ENCODE results near the gene TAF4B.

The TAF4B gene

GRCh38 chr18:26386441-26386840 is 160.2 kb downstream of the TAF4B start:
- DNase-seq: no peak

GRCh38 chr18:26394047-26394654 is 167.9 kb downstream of the TAF4B start:
- DNase-seq: no peak

GRCh38 chr18:26397019-26397418 is 170.8 kb downstream of the TAF4B start:
- no peak for DNase-seq

- DNase-seq: no peak
These were observed 177.2 kb downstream of the TAF4B start for GRCh38 chr18:26403491-26403890.

- peak; percentile 62 for DNase-seq
These were observed 179.1 kb downstream of the TAF4B start for GRCh38 chr18:26405190-26405801.

GRCh38 chr18:26406324-26406723 is 180.1 kb downstream of the TAF4B start:
- peak; percentile 74 for DNase-seq

GRCh38 chr18:26406854-26407517 is 180.7 kb downstream of the TAF4B start:
- DNase-seq: peak; percentile 89

- DNase-seq: no peak
These were observed 181.7 kb downstream of the TAF4B start for GRCh38 chr18:26407736-26408601.

- no peak for DNase-seq
These were observed 182.8 kb downstream of the TAF4B start for GRCh38 chr18:26409091-26409490.

- DNase-seq: peak; percentile 70
These were observed 188.7 kb downstream of the TAF4B start for GRCh38 chr18:26414901-26415440.

- no peak for DNase-seq
These were observed 189.4 kb downstream of the TAF4B start for GRCh38 chr18:26415631-26416030.

GRCh38 chr18:26416652-26417150 is 190.5 kb downstream of the TAF4B start:
- DNase-seq: no peak

- DNase-seq: no peak
These were observed 190.9 kb downstream of the TAF4B start for GRCh38 chr18:26417190-26417589.

- no peak for DNase-seq
These were observed 192.0 kb downstream of the TAF4B start for GRCh38 chr18:26418225-26418624.

GRCh38 chr18:26419746-26420145 is 193.5 kb downstream of the TAF4B start:
- no peak for DNase-seq

GRCh38 chr18:26421503-26421902 is 195.3 kb downstream of the TAF4B start:
- DNase-seq: no peak

GRCh38 chr18:26421931-26422330 is 195.7 kb downstream of the TAF4B start:
- no peak for DNase-seq

GRCh38 chr18:26422472-26423162 is 196.4 kb downstream of the TAF4B start:
- no peak for DNase-seq

- no peak for DNase-seq
These were observed 198.3 kb downstream of the TAF4B start for GRCh38 chr18:26424428-26425147.

GRCh38 chr18:26425148-26425531 is 198.9 kb downstream of the TAF4B start:
- DNase-seq: no peak

GRCh38 chr18:26429535-26430226 is 203.4 kb downstream of the TAF4B start:
- DNase-seq: peak; percentile 21
